ENCODE measurements around the gene TLCD4.
"Not testable (repeated sequence)": the region's sequence is repeated elsewhere in the genome, so short reads cannot be mapped to it uniquely, and the experiment has no call there.

The TLCD4 gene, protein sequence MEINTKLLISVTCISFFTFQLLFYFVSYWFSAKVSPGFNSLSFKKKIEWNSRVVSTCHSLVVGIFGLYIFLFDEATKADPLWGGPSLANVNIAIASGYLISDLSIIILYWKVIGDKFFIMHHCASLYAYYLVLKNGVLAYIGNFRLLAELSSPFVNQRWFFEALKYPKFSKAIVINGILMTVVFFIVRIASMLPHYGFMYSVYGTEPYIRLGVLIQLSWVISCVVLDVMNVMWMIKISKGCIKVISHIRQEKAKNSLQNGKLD

DNA sequence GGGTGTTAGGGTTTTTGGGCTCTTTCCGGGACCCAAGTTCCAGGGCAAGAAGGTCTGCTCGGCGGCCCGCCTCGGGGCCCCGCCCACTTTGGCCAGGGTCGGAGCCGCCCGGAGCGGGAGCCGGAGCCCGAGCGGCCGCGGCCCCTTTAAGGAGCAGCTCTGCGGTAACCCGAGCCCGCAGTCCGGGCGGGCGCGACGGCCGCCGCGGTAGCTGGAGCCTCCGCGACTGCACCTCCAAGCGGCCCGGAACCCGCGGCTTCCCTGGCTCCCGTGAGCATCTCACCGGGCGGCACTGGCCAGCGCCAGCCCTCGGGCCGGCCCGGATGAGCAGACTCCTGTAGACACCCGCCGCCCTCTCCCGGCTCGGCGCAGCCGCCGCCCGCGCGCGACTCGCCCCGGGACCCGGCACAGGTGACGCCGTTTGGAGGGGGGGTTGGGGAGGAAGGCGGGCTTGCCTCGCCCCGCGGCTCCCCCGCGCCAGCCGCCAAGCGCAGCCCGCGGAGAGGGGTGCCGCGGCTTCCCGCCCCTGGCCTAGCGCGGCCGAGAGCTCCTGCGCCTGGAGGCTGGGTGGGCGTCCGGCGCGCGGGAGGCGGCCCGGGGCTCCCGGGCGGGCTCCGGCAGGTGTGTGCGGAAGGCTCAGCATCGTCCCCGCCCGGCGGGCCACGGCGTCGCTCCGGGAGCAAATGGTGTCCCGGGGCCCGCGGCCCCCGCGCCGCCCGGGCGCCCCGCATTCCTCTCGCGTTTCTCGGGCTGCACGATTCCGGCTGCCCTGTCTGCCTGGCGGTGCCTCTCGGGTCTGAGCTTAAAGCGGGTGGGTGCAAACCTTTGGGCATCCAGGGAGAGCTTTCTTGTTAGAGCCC is at the start of gene TLCD4:
Gene TLCD4 (plus strand): TSS at position 149 of the 860 bp plus-strand sequence. CDS start 26,547 bp downstream, outside the sequence.
- peak; percentile 12 to 28 for DNase-seq

GRCh38 chr1:95067568-95067967 is 49.6 kb upstream of the TLCD4 start:
- no peak for DNase-seq

GRCh38 chr1:95068956-95069709 is 48.0 kb upstream of the TLCD4 start:
- no peak for DNase-seq

GRCh38 chr1:95069710-95070093 is 47.5 kb upstream of the TLCD4 start:
- no peak for DNase-seq

GRCh38 chr1:95071539-95071938 is 45.6 kb upstream of the TLCD4 start:
- no peak for DNase-seq

GRCh38 chr1:95072117-95072516 is 45.0 kb upstream of the TLCD4 start:
- no peak for DNase-seq

GRCh38 chr1:95072532-95073419 is 44.4 kb upstream of the TLCD4 start, which contains the start of gene ALG14:
Gene ALG14 (minus strand): TSS chr1:95072951. CDS start chr1:95072898, 53 bp downstream.
- DNase-seq = peak; percentile 90 to 92

GRCh38 chr1:95073446-95073845 is 43.7 kb upstream of the TLCD4 start:
- no peak for DNase-seq

DNA sequence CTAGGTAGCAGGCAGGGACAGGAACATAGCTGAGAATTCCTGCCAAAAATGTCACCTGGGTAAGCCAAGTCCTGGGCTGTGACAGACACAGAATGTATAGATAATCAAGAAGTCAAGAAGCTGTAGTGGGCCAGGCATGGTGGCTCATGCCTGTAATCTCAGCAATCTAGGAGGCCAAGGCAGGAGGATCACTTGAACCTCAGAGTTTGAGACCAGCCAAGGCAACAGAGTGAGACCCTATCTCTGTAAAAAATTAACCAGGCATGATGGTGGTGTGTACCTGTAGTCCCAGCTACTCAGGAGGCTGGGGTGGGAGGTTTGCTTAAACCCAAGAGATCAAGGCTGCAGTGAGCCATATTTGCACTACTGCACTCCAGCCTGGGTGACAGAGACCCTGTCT is 41.1 kb upstream of the TLCD4 start:
- no peak for DNase-seq

DNA sequence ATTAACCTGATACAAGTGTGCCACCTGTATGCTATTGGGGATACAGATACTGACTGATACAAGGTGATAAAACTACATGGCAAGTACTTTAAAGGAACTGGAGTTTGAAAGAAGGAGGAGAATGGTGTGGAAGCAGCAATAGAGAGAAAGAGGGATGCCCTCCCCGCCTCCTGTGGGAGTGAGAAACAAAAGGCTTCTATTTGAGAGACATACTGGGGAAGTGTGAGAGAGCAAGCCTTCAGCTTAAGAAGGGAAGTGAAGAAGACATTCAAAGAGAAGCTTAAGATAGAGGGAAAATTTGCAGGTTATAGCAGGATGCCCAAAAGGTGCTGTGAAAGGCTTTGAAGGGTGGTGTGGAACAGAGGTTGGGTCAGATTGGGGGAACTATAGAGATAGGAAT is 36.7 kb upstream of the TLCD4 start:
- DNase-seq = no peak

DNA sequence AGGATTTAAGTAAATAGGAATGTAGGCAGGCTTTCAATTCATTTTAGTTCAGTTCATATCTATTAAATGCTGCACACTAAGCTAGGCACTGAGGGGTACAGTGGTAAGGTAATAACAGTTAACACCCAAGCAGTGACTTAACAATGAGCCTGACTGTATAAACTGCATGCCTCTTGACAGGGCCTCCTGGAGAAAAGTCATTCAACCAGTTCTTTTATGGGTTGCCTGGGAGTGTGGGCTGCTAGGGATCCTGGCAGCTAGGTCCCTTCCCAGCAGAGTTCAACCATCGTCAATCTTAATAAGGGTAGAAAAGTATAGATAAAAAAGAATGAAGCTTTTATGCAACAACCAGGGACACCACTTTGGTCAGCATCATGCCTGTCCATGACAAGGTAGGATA is 36.3 kb upstream of the TLCD4 start:
- no peak for DNase-seq

- DNase-seq = peak; percentile 12 to 40
Observed at GRCh38 chr1:95084317-95085176, 32.6 kb upstream of the TLCD4 start.

DNA sequence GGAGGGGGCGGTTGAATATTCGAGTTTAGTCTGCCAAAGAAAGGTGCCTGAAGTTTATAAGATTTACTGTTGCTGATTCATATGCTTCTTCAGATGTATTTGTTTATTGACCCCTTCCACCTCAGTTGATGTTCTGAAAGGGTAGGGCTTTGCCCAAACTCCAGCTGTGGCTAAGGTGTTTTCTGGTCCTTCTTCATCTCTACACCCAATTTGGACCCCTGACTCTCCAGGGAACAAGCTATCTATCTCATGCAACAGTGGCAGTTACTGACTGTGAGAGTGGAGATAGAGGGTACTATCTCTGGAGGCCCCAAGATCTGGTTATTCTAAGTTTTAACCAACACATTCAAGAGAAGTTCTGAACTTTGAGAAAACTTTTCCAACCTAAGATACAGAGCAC is 31.8 kb upstream of the TLCD4 start:
- DNase-seq = no peak

DNA sequence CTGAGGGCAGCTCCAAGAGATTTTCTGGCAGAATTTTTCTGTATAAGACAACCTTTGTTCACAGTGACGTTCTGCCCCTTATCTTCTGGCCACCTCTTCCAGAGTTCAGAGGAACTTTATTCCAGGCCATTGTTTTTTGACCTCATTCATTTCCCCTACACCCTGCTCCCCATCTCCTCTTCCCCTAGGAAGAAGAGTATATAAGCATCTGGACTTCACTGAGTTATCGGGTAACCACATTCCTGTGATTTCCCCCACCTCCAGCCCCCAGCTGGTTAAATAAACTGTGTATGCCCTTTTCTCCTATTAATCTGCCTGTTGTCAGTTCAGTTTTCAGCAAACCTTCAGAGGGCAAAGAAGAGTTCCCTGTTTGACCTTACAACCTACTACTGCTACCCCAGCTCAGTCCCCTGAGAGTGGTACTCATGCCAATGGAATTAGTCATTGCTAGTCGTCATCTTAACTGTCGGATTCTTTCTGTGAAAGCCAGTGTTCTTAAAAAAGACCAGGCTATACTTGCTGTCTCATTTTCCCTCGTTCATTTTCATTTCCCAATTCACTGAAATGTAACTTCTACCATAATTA is 30.1 kb upstream of the TLCD4 start:
- DNase-seq = no peak

GRCh38 chr1:95088303-95088702 is 28.9 kb upstream of the TLCD4 start:
- no peak for DNase-seq

- DNase-seq = no peak
Observed at GRCh38 chr1:95089650-95090287, 27.4 kb upstream of the TLCD4 start.

DNA sequence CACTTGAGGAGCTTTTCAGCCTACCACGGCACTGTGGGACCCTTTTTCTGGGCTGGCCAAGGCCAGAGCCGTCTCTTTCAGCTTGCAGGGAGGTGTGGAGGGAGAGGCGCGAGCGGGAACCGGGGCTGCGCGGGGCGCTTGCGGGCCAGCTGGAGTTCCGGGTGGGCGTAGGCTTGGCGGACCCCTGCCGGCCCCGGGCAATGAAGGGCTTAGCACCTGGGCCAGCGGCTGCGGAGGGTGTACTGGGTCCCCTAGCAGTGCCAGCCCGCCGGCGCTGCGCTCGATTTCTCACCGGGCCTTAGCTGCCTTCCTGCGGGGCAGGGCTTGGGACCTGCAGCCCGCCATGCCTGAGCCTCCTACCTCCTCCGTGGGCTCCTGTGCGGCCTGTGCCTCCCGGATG is 25.9 kb upstream of the TLCD4 start:
- not testable (repeated sequence) for DNase-seq

DNA sequence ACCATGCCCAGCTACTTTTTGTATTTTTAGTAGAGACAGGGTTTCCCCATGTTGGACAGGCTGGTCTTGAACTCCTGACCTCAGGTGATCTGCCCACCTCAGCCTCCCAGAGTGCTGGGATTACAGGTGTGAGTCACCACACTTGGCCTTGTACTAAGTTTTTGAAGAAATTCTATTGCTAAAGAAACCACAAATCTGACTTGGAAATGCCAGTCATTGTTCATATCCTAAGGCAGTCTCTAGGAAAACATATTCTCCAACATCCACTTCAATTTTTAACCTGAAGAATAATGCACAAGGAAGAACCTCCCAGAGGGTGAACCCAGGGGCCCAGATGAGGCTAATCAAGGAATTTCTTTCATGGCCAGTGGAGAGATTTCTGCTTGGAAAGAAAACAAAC is 24.3 kb upstream of the TLCD4 start:
- DNase-seq = not testable (repeated sequence)

DNA sequence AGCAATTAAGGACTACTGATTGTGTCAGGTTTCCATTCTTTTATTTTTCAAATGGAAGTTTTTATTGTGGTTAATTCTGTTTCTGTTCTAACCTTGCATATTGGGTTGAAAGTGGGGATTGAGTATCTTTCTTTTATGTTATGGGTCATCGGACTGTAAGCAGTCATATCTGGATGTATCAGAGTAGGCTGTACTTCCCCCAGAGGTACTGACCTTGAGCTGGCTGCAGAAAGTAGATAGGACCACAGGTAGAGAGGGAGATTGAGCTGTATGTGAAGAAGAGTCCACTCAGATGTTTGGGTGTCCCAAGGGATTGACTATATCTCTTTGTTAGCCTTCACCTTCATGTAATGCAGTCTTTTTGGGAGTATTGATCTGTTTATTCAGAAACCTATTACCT is 23.9 kb upstream of the TLCD4 start:
- DNase-seq = no peak

DNA sequence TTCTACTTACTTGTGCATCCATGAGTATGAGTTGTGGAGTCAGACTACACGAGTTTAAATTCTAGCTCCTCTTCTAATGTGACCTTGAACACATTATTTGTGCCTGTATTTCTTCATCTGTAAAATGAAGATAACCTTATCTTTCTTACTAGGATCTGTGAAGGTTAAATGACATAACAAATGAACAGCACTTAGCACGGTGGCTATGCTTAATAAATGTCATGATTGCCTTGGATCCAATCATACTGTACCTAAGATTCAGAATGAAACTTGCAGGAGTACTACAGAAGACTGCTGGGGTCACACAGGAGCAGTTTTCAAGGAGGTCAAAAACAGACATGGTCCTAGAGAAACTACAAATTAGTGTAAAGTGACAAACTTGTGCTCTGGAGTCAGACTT is 22.2 kb upstream of the TLCD4 start:
- DNase-seq = no peak

- DNase-seq = no peak
Observed at GRCh38 chr1:95095833-95096217, 21.3 kb upstream of the TLCD4 start.
